OCI-LY1 (cell line): ENCODE results near the gene CBY3.
"Not testable (repeated sequence)": the region's sequence is repeated elsewhere in the genome, so short reads cannot be mapped to it uniquely, and the experiment has no call there.

Source experiments
- H2AFZ ChIP-seq: fragments of 200-600 bp; sonication (generic), shearing (Covaris generic); 2 replicates; pipeline ENCODE4 v1.6.0; 2014; ENCODE audit warnings: antibody characterized with exemption, mild to moderate bottlenecking, low read length
- H3F3A ChIP-seq: fragments of 200-600 bp; sonication (generic), shearing (Covaris generic); 2 replicates; pipeline ENCODE4 v1.6.0; 2014; ENCODE audit warnings: mild to moderate bottlenecking, antibody characterized with exemption, low read length, moderate library complexity; ENCODE audit not compliant: insufficient read depth
- H3K27ac ChIP-seq: fragments of 200-600 bp; sonication (generic); 2 replicates; pipeline ENCODE4 v1.5.1; 2014; ENCODE audit warnings: low read length, mixed run types, mild to moderate bottlenecking, low read depth; ENCODE audit not compliant: poor library complexity, severe bottlenecking
- H3K27me3 ChIP-seq: fragments of 200-600 bp; sonication (generic); 2 replicates; pipeline ENCODE4 v1.6.0; 2014; ENCODE audit warnings: antibody characterized with exemption, mild to moderate bottlenecking, low read length, moderate library complexity; ENCODE audit not compliant: insufficient read depth
- H3K36me3 ChIP-seq: fragments of 200-600 bp; sonication (generic); 2 replicates; pipeline ENCODE4 v1.6.1; 2014; ENCODE audit warnings: mild to moderate bottlenecking, antibody characterized with exemption, low read length, moderate library complexity, mixed read lengths; ENCODE audit not compliant: insufficient read depth
- H3K4me1 ChIP-seq: fragments of 200-600 bp; sonication (generic); 2 replicates; pipeline ENCODE4 v1.5.1; 2014; ENCODE audit warnings: mild to moderate bottlenecking, low read length, moderate library complexity; ENCODE audit not compliant: insufficient read depth, severe bottlenecking
- H3K4me2 ChIP-seq: fragments of 200-600 bp; sonication (generic), shearing (Covaris generic); 2 replicates; pipeline ENCODE4 v1.6.1; 2014; ENCODE audit warnings: low read length
- H3K4me3 ChIP-seq: fragments of 200-600 bp; sonication (generic); 2 replicates; pipeline ENCODE4 v1.5.1; 2014; ENCODE audit warnings: low read length, low read depth, mild to moderate bottlenecking, mixed read lengths; ENCODE audit not compliant: poor library complexity, severe bottlenecking
- H3K79me2 ChIP-seq: fragments of 200-600 bp; shearing (Covaris generic); 2 replicates; pipeline ENCODE4 v1.6.1; 2016; ENCODE audit warnings: mixed run types, low read length, mixed read lengths; ENCODE audit not compliant: insufficient read depth
- H3K9ac ChIP-seq: fragments of 200-600 bp; sonication (generic), shearing (Covaris generic); 2 replicates; pipeline ENCODE4 v1.6.1; 2014; ENCODE audit warnings: mild to moderate bottlenecking, low read length, mixed read lengths
- H3K9me2 ChIP-seq: fragments of 200-600 bp; sonication (generic), shearing (Covaris generic); 2 replicates; pipeline ENCODE4 v1.6.1; 2014; ENCODE audit warnings: low read depth, mild to moderate bottlenecking, low read length, mixed read lengths
- H3K9me3 ChIP-seq: fragments of 200-600 bp; shearing (Covaris generic); 2 replicates; pipeline ENCODE4 v1.6.1; 2014; ENCODE audit warnings: low read length, mixed read lengths
- H4K20me1 ChIP-seq: fragments of 200-600 bp; sonication (generic), shearing (Covaris generic); 2 replicates; pipeline ENCODE4 v1.6.0; 2016; ENCODE audit warnings: mild to moderate bottlenecking, low read length; ENCODE audit not compliant: insufficient read depth
- EZH2 ChIP-seq: fragments of 200-600 bp; sonication (generic), shearing (Covaris generic); IDR thresholded peaks from 2 replicates; pipeline ENCODE4 v1.8.0; 2017; ENCODE audit warnings: borderline replicate concordance, mixed run types, mild to moderate bottlenecking, antibody characterized with exemption, low read length, moderate library complexity, mixed read lengths
- TF ChIP-seq, protein P1 (sequence below): fragments of 200-600 bp; sonication (generic), shearing (Covaris generic); IDR thresholded peaks from 2 replicates; pipeline ENCODE4 v1.5.1; 2017; ENCODE audit warnings: mild to moderate bottlenecking, antibody characterized with exemption, low read length, moderate library complexity, mixed read lengths

Gene CBY3

DNA sequence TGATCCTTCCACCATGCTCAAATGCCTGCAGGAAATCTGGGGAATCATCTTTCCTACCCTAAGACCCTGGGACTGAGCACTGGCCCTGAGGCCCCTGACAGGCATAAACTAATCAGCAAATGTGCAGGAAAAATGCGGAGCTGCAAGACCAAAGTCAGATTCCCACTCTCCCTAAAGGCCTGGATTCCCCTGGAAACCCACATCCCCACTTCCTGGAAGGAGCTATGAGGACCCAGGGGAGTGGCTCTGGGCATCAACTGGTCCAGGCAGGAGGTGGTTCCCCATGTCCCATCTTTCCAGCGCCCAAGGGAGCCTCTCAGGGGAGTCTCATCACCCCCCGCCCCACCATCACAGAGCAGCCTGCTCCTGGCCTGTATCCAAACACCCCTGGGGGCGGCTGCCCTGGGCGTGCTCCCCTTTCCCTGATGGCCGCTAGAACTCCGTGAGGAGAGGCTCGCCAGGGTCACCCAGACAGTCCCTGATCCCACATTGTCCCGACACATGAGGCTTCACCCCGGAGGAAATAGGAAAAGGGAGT is 31.6 kb downstream of the CBY3 start:
- not testable (repeated sequence) for H3K27me3 ChIP-seq, H4K20me1 ChIP-seq, H3K9me3 ChIP-seq, H3K4me2 ChIP-seq, H2AFZ ChIP-seq, H3K9me2 ChIP-seq, H3K27ac ChIP-seq, H3K79me2 ChIP-seq, H3K9ac ChIP-seq, H3K4me1 ChIP-seq, H3K4me3 ChIP-seq, H3F3A ChIP-seq, H3K36me3 ChIP-seq

DNA sequence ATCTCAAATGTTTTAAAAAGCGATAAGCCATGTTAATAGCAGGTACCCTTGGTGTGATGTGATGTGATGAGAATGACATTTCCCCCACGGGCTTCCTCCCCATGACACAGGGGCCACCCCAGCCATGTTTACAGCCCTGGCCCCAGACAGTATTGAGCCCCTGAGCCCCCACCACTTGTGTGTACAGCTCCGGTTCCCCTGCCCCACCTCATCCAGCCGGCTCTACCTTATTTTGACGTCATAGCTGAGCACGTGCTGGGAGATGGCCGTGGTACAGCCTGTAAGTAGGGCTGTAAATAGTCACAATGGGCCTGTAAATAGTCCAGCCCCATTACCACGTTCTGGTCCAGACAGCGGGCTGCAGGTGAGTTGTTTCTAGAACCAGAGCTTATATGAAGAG is 32.4 kb downstream of the CBY3 start:
- no peaks in the 10 kb centered on the region; the same call in 1 of the 2 replicates for H3K27me3 ChIP-seq
- H3K4me2 ChIP-seq: no peak overlapping the region
- H3K9me3 ChIP-seq: no peaks in the 10 kb centered on the region
- no peaks in the 10 kb centered on the region for H4K20me1 ChIP-seq
- H3K4me1 ChIP-seq: no peaks in the 10 kb centered on the region
- H3K4me3 ChIP-seq: no peak overlapping the region
- no peaks in the 10 kb centered on the region for H3K9me2 ChIP-seq
- no peak overlapping the region for H2AFZ ChIP-seq
- H3K79me2 ChIP-seq: no peaks in the 10 kb centered on the region
- no peak for TF ChIP-seq EZH2
- TF ChIP-seq, protein P1, sequence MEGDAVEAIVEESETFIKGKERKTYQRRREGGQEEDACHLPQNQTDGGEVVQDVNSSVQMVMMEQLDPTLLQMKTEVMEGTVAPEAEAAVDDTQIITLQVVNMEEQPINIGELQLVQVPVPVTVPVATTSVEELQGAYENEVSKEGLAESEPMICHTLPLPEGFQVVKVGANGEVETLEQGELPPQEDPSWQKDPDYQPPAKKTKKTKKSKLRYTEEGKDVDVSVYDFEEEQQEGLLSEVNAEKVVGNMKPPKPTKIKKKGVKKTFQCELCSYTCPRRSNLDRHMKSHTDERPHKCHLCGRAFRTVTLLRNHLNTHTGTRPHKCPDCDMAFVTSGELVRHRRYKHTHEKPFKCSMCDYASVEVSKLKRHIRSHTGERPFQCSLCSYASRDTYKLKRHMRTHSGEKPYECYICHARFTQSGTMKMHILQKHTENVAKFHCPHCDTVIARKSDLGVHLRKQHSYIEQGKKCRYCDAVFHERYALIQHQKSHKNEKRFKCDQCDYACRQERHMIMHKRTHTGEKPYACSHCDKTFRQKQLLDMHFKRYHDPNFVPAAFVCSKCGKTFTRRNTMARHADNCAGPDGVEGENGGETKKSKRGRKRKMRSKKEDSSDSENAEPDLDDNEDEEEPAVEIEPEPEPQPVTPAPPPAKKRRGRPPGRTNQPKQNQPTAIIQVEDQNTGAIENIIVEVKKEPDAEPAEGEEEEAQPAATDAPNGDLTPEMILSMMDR: no peak
- H3K27ac ChIP-seq: no peak overlapping the region
- H3K36me3 ChIP-seq: no peaks in the 10 kb centered on the region; the same call in 1 of the 2 replicates
- H3F3A ChIP-seq: no peaks in the 10 kb centered on the region
- H3K9ac ChIP-seq: no peak overlapping the region

DNA sequence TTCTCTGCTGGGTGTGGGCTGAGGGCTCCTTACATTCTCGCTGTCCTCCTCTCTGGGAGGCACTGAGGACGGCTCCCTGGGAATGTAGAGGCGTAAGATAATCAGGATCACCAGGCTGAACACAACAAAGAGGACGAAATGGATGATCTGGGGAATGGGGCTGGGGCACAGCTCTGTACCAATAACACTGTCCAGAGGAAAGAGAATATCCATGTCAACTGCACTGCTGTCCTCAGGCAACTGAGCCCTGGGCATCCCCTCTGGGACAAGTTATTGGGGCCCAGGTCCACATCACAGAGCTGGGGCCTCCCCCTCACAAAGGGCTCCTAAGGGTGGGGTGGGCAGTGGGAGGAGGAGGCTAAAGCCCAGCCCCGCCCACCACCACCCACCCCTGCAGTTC is 36.1 kb downstream of the CBY3 start:
- H3K27ac ChIP-seq, H3K27me3 ChIP-seq, H3K9ac ChIP-seq, H2AFZ ChIP-seq, H3K4me3 ChIP-seq, H3K4me2 ChIP-seq, H3K9me3 ChIP-seq, H4K20me1 ChIP-seq, H3K36me3 ChIP-seq, H3K79me2 ChIP-seq, H3K4me1 ChIP-seq, H3K9me2 ChIP-seq, H3F3A ChIP-seq: not testable (repeated sequence)

DNA sequence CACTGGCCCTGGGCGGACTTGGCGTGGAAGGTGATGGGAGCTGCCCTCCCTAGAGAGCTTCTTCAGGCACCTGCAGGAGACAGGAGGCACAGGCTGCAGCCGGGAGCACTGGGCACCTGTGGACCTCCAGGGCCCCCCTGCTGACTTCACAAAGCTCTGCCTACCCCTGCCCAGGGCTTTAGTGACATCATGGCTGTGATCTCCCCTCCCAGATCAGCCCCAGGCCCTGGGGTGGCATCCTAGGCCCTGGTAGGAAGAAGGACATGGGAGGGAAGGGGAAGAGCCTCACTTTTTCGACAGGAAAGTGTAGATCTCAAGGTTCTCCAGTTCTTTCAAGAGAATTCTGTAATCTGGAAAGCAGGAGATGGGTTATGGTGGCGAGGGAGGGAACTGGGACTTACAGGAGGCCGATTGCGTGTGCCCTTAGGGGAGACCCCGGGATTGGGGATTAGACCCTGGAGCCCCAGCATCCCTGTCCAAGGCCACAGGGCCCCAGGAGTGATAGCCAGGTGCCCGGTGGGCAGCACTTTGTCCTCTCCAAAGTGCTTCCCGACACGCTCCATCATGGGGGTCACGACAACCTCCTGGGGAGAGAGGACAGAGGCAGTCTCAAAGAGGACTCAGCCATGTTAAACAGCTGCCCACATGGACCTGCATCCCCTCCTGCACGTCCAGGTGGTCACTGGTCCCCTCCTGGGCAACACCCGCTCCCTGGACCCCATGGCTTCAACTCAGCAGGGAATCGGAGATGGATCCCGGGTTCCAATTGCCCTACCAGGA is 37.5 kb downstream of the CBY3 start:
- not testable (repeated sequence) for H4K20me1 ChIP-seq, H3K4me1 ChIP-seq, H3K27me3 ChIP-seq, H3K79me2 ChIP-seq, H3K9me3 ChIP-seq, H2AFZ ChIP-seq, H3K4me3 ChIP-seq, H3K9me2 ChIP-seq, H3K27ac ChIP-seq, H3F3A ChIP-seq, H3K36me3 ChIP-seq, H3K4me2 ChIP-seq, H3K9ac ChIP-seq

DNA sequence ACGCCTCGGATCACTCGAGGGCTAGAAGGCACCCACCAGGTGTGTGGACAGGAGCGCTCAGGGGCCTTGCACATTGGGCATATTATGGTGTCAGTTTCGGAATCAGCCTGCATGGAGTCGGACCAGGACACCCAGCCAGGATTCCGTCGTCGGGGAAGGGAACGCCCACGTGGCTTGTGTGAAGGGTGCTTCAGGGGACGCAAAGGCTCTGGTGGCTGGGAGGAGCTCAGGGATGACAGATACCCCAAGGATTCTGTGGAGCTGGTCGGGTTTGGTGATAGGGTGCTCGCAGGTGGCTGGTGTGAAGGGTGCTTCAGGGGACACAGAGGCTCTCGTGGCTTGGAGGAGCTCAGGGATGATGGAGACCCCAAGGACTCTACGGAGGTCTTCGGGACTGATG is 38.2 kb downstream of the CBY3 start:
- not testable (repeated sequence) for H3K9me3 ChIP-seq, H3K9me2 ChIP-seq, H3K9ac ChIP-seq, H3K4me1 ChIP-seq, H3K36me3 ChIP-seq, H3F3A ChIP-seq, H3K27ac ChIP-seq, H3K4me3 ChIP-seq, H4K20me1 ChIP-seq, H3K4me2 ChIP-seq, H3K27me3 ChIP-seq, H2AFZ ChIP-seq, H3K79me2 ChIP-seq

DNA sequence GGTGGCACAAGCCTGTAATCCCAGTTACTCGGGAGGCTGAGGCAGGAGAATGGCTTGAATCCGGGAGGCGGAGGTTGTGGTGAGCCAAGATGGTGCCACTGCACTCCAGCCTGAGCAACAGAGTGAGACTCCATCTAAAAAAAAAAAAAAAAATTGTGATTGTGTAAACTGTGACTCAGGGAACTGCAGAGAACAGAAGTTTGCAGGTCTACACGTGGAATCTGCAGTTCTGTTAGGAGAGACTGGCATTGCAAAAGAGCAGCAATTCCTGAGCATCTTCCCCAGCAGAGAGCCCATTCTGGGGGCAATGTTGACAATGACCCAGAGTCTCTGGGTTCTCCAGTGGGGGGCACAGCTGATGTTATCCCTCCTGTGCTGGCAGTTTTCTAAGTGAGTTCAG is 39.1 kb downstream of the CBY3 start:
- H2AFZ ChIP-seq, H3K4me1 ChIP-seq, H3K79me2 ChIP-seq, H4K20me1 ChIP-seq, H3K4me3 ChIP-seq, H3F3A ChIP-seq, H3K9me3 ChIP-seq, H3K9me2 ChIP-seq, H3K27ac ChIP-seq, H3K9ac ChIP-seq, H3K4me2 ChIP-seq, H3K36me3 ChIP-seq, H3K27me3 ChIP-seq: not testable (repeated sequence)

DNA sequence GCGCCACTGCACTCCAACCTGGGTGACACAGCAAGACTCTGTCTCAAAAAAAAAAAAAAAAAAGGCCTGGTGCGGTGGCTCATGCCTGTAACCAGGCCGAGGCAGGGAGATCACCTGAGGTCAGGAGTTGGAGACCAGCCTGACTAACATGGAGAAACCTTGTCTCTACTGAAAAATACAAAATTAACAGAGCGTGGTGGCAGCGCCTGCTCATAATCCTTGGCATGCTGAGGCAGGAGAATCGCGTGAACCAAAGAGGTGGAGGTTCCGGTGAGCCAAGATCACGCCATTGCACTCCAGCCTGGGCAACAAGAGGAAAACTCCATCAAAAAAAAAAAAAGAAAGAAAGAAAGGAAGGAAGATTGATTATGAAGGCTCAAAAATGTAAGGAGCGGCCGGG is 41.5 kb downstream of the CBY3 start:
- not testable (repeated sequence) for H3K79me2 ChIP-seq, H3K27me3 ChIP-seq, H3F3A ChIP-seq, H3K27ac ChIP-seq, H3K9me2 ChIP-seq, H3K9me3 ChIP-seq, H3K4me1 ChIP-seq, H3K4me3 ChIP-seq, H3K4me2 ChIP-seq, H3K9ac ChIP-seq, H3K36me3 ChIP-seq, H4K20me1 ChIP-seq, H2AFZ ChIP-seq
